ENCODE results near the gene PDE7B. TPM values are rescaled to one million over a fixed set of nuclear protein-coding genes. Genes with fewer than 3 reads are reported as not detected.
"Not testable (repeated sequence)": the region's sequence is repeated elsewhere in the genome, so short reads cannot be mapped to it uniquely, and the experiment has no call there.

The PDE7B gene
- total and polyA plus RNA-seq, 7 donors, result 1.9 to 4.6 (median 2.7) TPM

DNA sequence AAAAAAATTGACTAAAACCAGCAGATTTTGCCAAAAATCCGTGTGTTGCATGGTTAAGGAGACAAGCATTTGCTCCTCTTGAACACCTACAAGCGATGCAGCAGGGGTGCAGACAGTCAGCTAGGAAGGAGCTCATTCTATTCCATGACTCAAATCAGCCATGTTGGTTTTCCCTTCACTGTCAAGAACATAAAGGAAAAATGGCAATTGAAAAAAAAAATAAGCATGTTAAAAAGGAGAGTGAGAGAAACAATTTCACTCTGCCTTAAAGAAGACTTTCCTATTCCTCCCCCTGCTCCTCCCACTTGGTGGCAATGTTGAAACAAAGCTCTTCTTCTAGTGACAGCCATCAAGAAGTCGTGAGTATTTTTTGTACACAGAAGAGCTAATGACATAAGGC lies 283.2 kb downstream of the PDE7B start:
- Histone ChIP-seq H3K27me3 (ENCODE audit: insufficient read depth in 3 of 3, low read length in 2 of 3) (no peaks in the 10 kb centered on the region), H3K9me3 (no peaks in the 10 kb centered on the region), H3K4me1 (no peaks in the 10 kb centered on the region), H3K4me3 (no peak overlapping the region), H3K27ac (no peak overlapping the region), H3K36me3 (ENCODE audit: insufficient read depth in 1 of 2, low read depth in 1 of 2) (no peaks in the 10 kb centered on the region)
- TF ChIP-seq, protein P1, sequence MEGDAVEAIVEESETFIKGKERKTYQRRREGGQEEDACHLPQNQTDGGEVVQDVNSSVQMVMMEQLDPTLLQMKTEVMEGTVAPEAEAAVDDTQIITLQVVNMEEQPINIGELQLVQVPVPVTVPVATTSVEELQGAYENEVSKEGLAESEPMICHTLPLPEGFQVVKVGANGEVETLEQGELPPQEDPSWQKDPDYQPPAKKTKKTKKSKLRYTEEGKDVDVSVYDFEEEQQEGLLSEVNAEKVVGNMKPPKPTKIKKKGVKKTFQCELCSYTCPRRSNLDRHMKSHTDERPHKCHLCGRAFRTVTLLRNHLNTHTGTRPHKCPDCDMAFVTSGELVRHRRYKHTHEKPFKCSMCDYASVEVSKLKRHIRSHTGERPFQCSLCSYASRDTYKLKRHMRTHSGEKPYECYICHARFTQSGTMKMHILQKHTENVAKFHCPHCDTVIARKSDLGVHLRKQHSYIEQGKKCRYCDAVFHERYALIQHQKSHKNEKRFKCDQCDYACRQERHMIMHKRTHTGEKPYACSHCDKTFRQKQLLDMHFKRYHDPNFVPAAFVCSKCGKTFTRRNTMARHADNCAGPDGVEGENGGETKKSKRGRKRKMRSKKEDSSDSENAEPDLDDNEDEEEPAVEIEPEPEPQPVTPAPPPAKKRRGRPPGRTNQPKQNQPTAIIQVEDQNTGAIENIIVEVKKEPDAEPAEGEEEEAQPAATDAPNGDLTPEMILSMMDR (IDR thresholded peaks at IDR 0.05), result no peak
- 63 to 78% (median 65%) methylated on average over 3 of the region's 3 CpGs for WGBS, 3 donors
- no peak for DNase-seq
- intact Hi-C loops (cut with DNase I), result no loop called here
- no peak for ATAC-seq

DNA sequence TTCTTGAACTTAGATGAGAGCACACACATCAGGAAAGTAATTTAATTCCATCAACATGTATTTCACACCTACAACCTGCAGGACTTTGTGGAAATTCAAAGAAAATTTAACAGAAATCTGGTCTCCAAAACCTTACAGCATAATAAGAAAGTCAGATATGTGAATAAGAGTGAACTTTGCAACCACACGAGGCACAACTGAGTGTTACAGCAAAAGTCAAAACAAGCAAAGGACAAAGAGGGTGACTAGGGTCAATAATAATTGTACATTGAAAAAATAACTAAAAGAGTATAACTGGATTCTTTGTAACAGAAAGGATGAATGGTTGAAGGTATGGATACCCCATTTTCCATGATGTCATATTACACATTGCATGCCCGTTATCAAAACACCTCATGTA lies 284.8 kb downstream of the PDE7B start:
- TF ChIP-seq, protein P1 (IDR thresholded peaks at IDR 0.05), result no peak
- Histone ChIP-seq H3K36me3 (ENCODE audit: insufficient read depth in 1 of 2, low read depth in 1 of 2) (no peaks in the 10 kb centered on the region), H3K27ac (no peak overlapping the region), H3K9me3 (no peaks in the 10 kb centered on the region), H3K4me1 (no peaks in the 10 kb centered on the region), H3K4me3 (no peak overlapping the region), H3K27me3 (ENCODE audit: insufficient read depth in 3 of 3, low read length in 2 of 3) (no peaks in the 10 kb centered on the region)
- ATAC-seq, result no peak
- no peak for DNase-seq
- intact Hi-C loops (cut with DNase I), result no loop called here
- 75 to 88% (median 86%) methylated on average over 2 of the region's 2 CpGs for WGBS, 3 donors

DNA sequence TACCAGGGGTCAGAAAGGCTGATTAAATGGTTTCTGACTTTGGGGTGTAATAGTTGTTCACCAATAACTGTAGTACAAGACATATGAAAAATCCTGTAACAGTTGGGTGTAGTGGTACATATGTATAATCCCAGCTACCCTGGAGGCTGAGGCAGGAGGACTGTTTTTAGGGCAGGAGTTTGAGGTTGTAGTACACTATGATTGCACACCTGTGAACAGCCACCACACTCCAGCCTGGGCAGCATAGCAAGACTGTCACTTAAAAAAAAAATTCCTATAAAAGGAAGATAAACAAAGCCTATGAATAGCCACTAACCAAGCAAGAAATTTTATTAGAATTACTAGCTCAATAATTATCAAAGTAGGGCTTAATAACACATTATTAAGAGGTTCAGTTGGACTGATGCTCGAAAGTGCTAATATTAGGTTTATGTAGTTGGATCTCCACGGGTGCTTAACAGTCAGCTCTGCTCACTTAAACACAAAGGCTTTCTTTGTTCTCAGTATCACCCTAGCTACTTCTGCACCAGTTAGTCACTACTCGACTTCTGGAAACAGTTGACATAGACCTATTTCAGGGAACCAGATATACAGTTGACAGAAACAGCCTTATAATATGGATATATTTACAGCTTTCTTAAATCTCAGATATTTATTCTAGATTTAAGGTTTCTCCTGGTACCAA lies 285.6 kb downstream of the PDE7B start:
- WGBS, 3 donors, result 34 to 56% (median 36%) methylated on average over 3 of the region's 3 CpGs
- intact Hi-C loops (cut with DNase I), result no loop called here
- TF ChIP-seq, protein P1 (IDR thresholded peaks at IDR 0.05), result no peak

DNA sequence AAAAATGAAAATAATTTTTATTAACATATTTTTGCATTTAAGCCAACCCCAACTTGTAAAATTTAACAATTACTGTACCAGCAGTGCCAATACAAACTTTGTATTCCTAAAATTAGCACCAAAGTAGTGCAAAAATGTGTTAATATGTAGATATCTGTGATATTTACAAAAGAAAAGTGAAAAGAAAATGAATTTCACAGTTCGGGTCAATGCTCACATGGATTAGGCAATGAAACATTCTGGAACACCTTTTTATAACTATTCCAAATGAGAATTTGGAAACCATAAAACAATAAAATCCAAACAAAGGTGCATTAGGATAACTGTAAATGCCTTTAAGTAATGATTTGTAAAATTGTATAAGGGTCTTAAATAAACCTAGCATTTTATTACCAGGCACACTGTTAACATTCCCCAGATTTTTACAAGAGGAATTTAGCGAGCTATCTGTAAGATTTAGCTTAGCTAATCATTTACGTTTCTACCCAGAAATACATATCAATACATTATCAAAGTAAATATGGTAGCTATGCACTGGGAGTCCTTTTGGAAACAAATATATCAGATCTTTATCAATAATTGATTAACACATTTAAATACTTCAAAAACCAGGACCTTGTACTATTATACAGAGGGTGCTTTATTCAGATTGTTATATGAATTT lies 286.4 kb downstream of the PDE7B start:
- DNase-seq (no peak), ATAC-seq (no peak)
- H3K9me3 ChIP-seq, result no peaks in the 10 kb centered on the region
- H3K4me1 ChIP-seq, result no peaks in the 10 kb centered on the region
- intact Hi-C loops (cut with DNase I), result no loop called here
- WGBS, 3 donors, result 69 to 77% (median 70%) methylated on average over 3 of the region's 3 CpGs
- no peak overlapping the region for H3K27ac ChIP-seq
- no peaks in the 10 kb centered on the region for H3K36me3 ChIP-seq (ENCODE audit: insufficient read depth in 1 of 2, low read depth in 1 of 2)
- no peak overlapping the region for H3K4me3 ChIP-seq
- TF ChIP-seq, protein P1 (IDR thresholded peaks at IDR 0.05), result no peak
- no peaks in the 10 kb centered on the region for H3K27me3 ChIP-seq (ENCODE audit: insufficient read depth in 3 of 3, low read length in 2 of 3)

More for the DNA sequence above, 285.6 kb downstream of the PDE7B start:
- H3K4me1 ChIP-seq, result no peaks in the 10 kb centered on the region
- no peak overlapping the region for H3K4me3 ChIP-seq
- no peaks in the 10 kb centered on the region for H3K27me3 ChIP-seq (ENCODE audit: insufficient read depth in 3 of 3, low read length in 2 of 3)
- no peaks in the 10 kb centered on the region for H3K36me3 ChIP-seq (ENCODE audit: insufficient read depth in 1 of 2, low read depth in 1 of 2)
- DNase-seq (no peak), ATAC-seq (no peak)
- no peaks in the 10 kb centered on the region for H3K9me3 ChIP-seq
- H3K27ac ChIP-seq, result no peak overlapping the region

DNA sequence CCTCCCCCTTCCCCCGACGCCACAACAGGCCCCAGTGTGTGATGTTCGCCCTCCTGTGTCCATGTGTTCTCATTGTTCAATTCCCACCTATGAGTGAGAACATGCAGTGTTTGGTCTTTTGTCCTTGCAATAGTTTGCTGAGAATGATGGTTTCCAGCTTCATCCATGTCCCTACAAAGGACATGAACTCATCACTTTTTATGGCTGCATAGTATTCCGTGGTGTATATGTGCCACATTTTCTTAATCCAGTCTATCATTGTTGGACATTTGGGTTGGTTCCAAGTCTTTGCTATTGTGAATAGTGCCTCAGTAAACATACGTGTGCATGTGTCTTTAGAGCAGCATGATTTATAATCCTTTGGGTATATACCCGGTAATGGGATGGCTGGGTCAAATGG lies 287.6 kb downstream of the PDE7B start:
- not testable (repeated sequence) for H3K9me3 ChIP-seq, ATAC-seq
- WGBS, 3 donors, result 94 to 98% (median 97%) methylated on average over 5 of the region's 6 CpGs

More for the DNA sequence above, 287.6 kb downstream of the PDE7B start:
- H3K36me3 ChIP-seq (ENCODE audit: insufficient read depth in 1 of 2, low read depth in 1 of 2); H3K27ac ChIP-seq; DNase-seq; H3K27me3 ChIP-seq (ENCODE audit: insufficient read depth in 3 of 3, low read length in 2 of 3); H3K4me3 ChIP-seq; H3K4me1 ChIP-seq; intact Hi-C loops (cut with DNase I): not testable (repeated sequence)

All from psoas muscle (tissue), 8 donors.